GM19025 (cell line): ENCODE measurements around the gene GALNT7.

ENCODE experiments used
- ATAC-seq: cut with Tn5 transposase; IDR thresholded peaks from one replicate; pipeline ENCODE4 v1.9.1; 2021; ENCODE audit warnings: mild to moderate bottlenecking, low read depth, moderate library complexity; ENCODE audit not compliant: unreplicated experiment

Gene GALNT7

GRCh38 chr4:173332963-173333657 is 164.5 kb downstream of the GALNT7 start:
- ATAC-seq: no peak

- ATAC-seq: no peak
Observed at GRCh38 chr4:173333658-173334084, 165.1 kb downstream of the GALNT7 start.

- peak; percentile 92 for ATAC-seq
Observed at GRCh38 chr4:173334085-173334890, 165.7 kb downstream of the GALNT7 start, which contains the start of gene HMGB2. Gene HMGB2 (minus strand): TSS chr4:173334358. CDS start chr4:173333649, 709 bp downstream.

- peak; percentile 21 for ATAC-seq
Observed at GRCh38 chr4:173334891-173335752, 166.5 kb downstream of the GALNT7 start.

- ATAC-seq: no peak
Observed at GRCh38 chr4:173337463-173337862, 168.9 kb downstream of the GALNT7 start.

GRCh38 chr4:173343832-173344397 is 175.3 kb downstream of the GALNT7 start:
- no peak for ATAC-seq

- no peak for ATAC-seq
Observed at GRCh38 chr4:173345648-173346047, 177.0 kb downstream of the GALNT7 start.

- no peak for ATAC-seq
Observed at GRCh38 chr4:173346074-173346473, 177.5 kb downstream of the GALNT7 start.

- no peak for ATAC-seq
Observed at GRCh38 chr4:173347467-173347866, 178.9 kb downstream of the GALNT7 start.

- no peak for ATAC-seq
Observed at GRCh38 chr4:173357939-173358338, 189.3 kb downstream of the GALNT7 start.

GRCh38 chr4:173360587-173361221 is 192.1 kb downstream of the GALNT7 start:
- no peak for ATAC-seq

GRCh38 chr4:173362666-173363065 is 194.1 kb downstream of the GALNT7 start:
- no peak for ATAC-seq

- ATAC-seq: no peak
Observed at GRCh38 chr4:173365359-173365996, 196.9 kb downstream of the GALNT7 start.

- no peak for ATAC-seq
Observed at GRCh38 chr4:173367285-173367684, 198.7 kb downstream of the GALNT7 start.

- ATAC-seq: no peak
Observed at GRCh38 chr4:173367946-173368345, 199.3 kb downstream of the GALNT7 start.

GRCh38 chr4:173370130-173370476 is 201.5 kb downstream of the GALNT7 start:
- ATAC-seq: no peak

GRCh38 chr4:173370477-173371291 is 202.1 kb downstream of the GALNT7 start, which contains the start of gene SAP30:
Gene SAP30 (plus strand): TSS chr4:173370954. CDS start chr4:173371183, 229 bp downstream.
- ATAC-seq: peak; percentile 75

GRCh38 chr4:173371292-173372192 is 202.9 kb downstream of the GALNT7 start:
- peak; percentile 25 for ATAC-seq
